NCI-H2107 treated with DMSO at 0.1 percent for 48 hours (cell line): ENCODE data around the gene GLYATL1.

ENCODE experiments used
- DNase-seq: peaks from one replicate; lab custom pipeline; 2025; ENCODE audit not compliant: unreplicated experiment; lab: John Stamatoyannopoulos, UW

The GLYATL1 gene

GRCh38 chr11:58939277-58939676, at the start of gene GLYATL1:
Gene GLYATL1, plus strand, starts transcription at chr11:58939488. Its CDS starts 7,600 bp downstream, at chr11:58947088.
- no peak for DNase-seq

- DNase-seq = no peak
Measured at GRCh38 chr11:58893899-58894298, 45.4 kb upstream of the GLYATL1 start.

- DNase-seq = no peak
Measured at GRCh38 chr11:58898106-58898505, 41.2 kb upstream of the GLYATL1 start.

GRCh38 chr11:58900479-58901420, 38.5 kb upstream of the GLYATL1 start:
- no peak for DNase-seq

GRCh38 chr11:58902881-58903280, 36.4 kb upstream of the GLYATL1 start:
- DNase-seq = no peak

GRCh38 chr11:58905011-58905720, 34.1 kb upstream of the GLYATL1 start:
- DNase-seq = no peak

- no peak for DNase-seq
Measured at GRCh38 chr11:58905721-58906547, 33.4 kb upstream of the GLYATL1 start.

GRCh38 chr11:58907780-58908179, 31.5 kb upstream of the GLYATL1 start:
- DNase-seq = no peak

- no peak for DNase-seq
Measured at GRCh38 chr11:58912124-58912523, 27.2 kb upstream of the GLYATL1 start.

- DNase-seq = no peak
Measured at GRCh38 chr11:58913685-58914084, 25.6 kb upstream of the GLYATL1 start.

GRCh38 chr11:58914821-58915543, 24.3 kb upstream of the GLYATL1 start:
- no peak for DNase-seq

GRCh38 chr11:58916637-58917036, 22.7 kb upstream of the GLYATL1 start:
- DNase-seq = no peak

- DNase-seq = no peak
Measured at GRCh38 chr11:58917159-58917783, 22.0 kb upstream of the GLYATL1 start.

- no peak for DNase-seq
Measured at GRCh38 chr11:58919561-58919960, 19.7 kb upstream of the GLYATL1 start.

- no peak for DNase-seq
Measured at GRCh38 chr11:58919980-58920379, 19.3 kb upstream of the GLYATL1 start.

- DNase-seq = no peak
Measured at GRCh38 chr11:58921778-58922390, 17.4 kb upstream of the GLYATL1 start.

GRCh38 chr11:58922479-58922878, 16.8 kb upstream of the GLYATL1 start:
- DNase-seq = no peak

GRCh38 chr11:58923300-58923788, 15.9 kb upstream of the GLYATL1 start:
- no peak for DNase-seq

- no peak for DNase-seq
Measured at GRCh38 chr11:58924230-58924629, 15.1 kb upstream of the GLYATL1 start.
